BLaER1 treated with 17β-estradiol and CSF1 and Interleukin-3, amounts not matched to agents 10 nM and 100 nM (cell line): ENCODE measurements around the gene DSE.

Experiments used
- H3K27ac ChIP-seq, 11 experiments: shearing (Covaris generic); formaldehyde crosslinking; 2 replicates each; pipeline ENCODE4 v1.8.1; 2022
- H3K27me3 ChIP-seq, 11 experiments: shearing (Covaris generic); formaldehyde crosslinking; 2 replicates each; pipeline ENCODE4 v1.8.1; 2022
- H3K36me3 ChIP-seq, 11 experiments: shearing (Covaris generic); formaldehyde crosslinking; 2 replicates each; pipeline ENCODE4 v1.8.1; 2022
- H3K4me1 ChIP-seq, 10 experiments: shearing (Covaris generic); formaldehyde crosslinking; 2 replicates each; pipeline ENCODE4 v1.8.1; 2022
- H3K4me2 ChIP-seq, 11 experiments: shearing (Covaris generic); formaldehyde crosslinking; 2 replicates each; pipeline ENCODE4 v1.8.1; 2022
- H3K4me3 ChIP-seq, 10 experiments: shearing (Covaris generic); formaldehyde crosslinking; 2 replicates each; pipeline ENCODE4 v1.8.1; 2022
- H3K9ac ChIP-seq, 11 experiments: shearing (Covaris generic); formaldehyde crosslinking; 2 replicates each; pipeline ENCODE4 v1.8.1; 2022
- H3K9me3 ChIP-seq, 11 experiments: shearing (Covaris generic); formaldehyde crosslinking; replicated peaks in 1 of 11; 2 replicates each; pipeline ENCODE4 v1.8.1; 2022
- H4K20me1 ChIP-seq, 11 experiments: shearing (Covaris generic); formaldehyde crosslinking; 2 replicates each; pipeline ENCODE4 v1.8.1; 2022
- Cebpa-rat ChIP-seq, 11 experiments: shearing (Covaris generic); IDR thresholded peaks; 2 replicates each; pipeline ENCODE4 v1.8.1; 2022

The DSE gene

GRCh38 chr6:116352515-116353471 lies 18.0 kb upstream of the DSE start:
- Histone ChIP-seq H3K36me3 (no peaks in the 10 kb centered on the region), H3K4me3 (no peak overlapping the region), H4K20me1 (no peaks in the 10 kb centered on the region), H3K9ac (peak overlapping the region in 1 of 11 experiments; percentile 14; a peak in 1 of 22 replicates), H3K4me2 (peak overlapping the region in 6 of 11 experiments; percentile 28 to 83 (median 72); a peak in 11 of 22 replicates), H3K4me1 (peaks cover 0 to 45% (median 10%) of the 10 kb centered on the region in 10 experiments; a peak in 12 of 20 replicates), H3K27me3 (no peaks in the 10 kb centered on the region), H3K9me3 (no peaks in the 10 kb centered on the region), H3K27ac (peak overlapping the region in 6 of 11 experiments; percentile 4 to 68 (median 60); a peak in 10 of 22 replicates)
- TF ChIP-seq Cebpa-rat (IDR thresholded peaks at IDR 0.05) = no peak

- Histone ChIP-seq H3K27ac (no peak overlapping the region; a peak in 1 of 22 replicates), H4K20me1 (no peaks in the 10 kb centered on the region), H3K9ac (no peak overlapping the region), H3K27me3 (no peaks in the 10 kb centered on the region), H3K9me3 (no peaks in the 10 kb centered on the region), H3K4me1 (peaks cover 0 to 45% (median 10%) of the 10 kb centered on the region in 10 experiments; a peak in 12 of 20 replicates), H3K4me3 (no peak overlapping the region), H3K4me2 (peak overlapping the region in 3 of 11 experiments; percentile 55 to 69 (median 68); a peak in 7 of 22 replicates), H3K36me3 (no peaks in the 10 kb centered on the region)
- TF ChIP-seq Cebpa-rat (IDR thresholded peaks at IDR 0.05) = no peak
Measured at GRCh38 chr6:116354236-116354635, 16.5 kb upstream of the DSE start.

- Histone ChIP-seq H3K27me3 (no peaks in the 10 kb centered on the region), H3K9ac (no peak overlapping the region), H3K4me1 (peaks cover 0 to 45% (median 10%) of the 10 kb centered on the region in 10 experiments; a peak in 12 of 20 replicates), H3K4me2 (no peak overlapping the region; a peak in 1 of 22 replicates), H4K20me1 (no peaks in the 10 kb centered on the region), H3K4me3 (no peak overlapping the region), H3K9me3 (peaks cover 0 to 6% (median 0%) of the 10 kb centered on the region in 11 experiments; a peak in 1 of 22 replicates), H3K36me3 (no peaks in the 10 kb centered on the region), H3K27ac (no peak overlapping the region)
- no peak for TF ChIP-seq Cebpa-rat (IDR thresholded peaks at IDR 0.05)
Measured at GRCh38 chr6:116355796-116356195, 15.0 kb upstream of the DSE start.

- no peak for TF ChIP-seq Cebpa-rat (IDR thresholded peaks at IDR 0.05)
- Histone ChIP-seq H3K36me3 (no peaks in the 10 kb centered on the region), H4K20me1 (no peaks in the 10 kb centered on the region), H3K27me3 (no peaks in the 10 kb centered on the region), H3K27ac (no peak overlapping the region), H3K4me1 (peaks cover 0 to 43% (median 10%) of the 10 kb centered on the region in 10 experiments; a peak in 14 of 20 replicates), H3K9ac (no peak overlapping the region), H3K4me2 (no peak overlapping the region), H3K9me3 (peaks cover 0 to 6% (median 0%) of the 10 kb centered on the region in 11 experiments; a peak in 1 of 22 replicates), H3K4me3 (no peak overlapping the region)
Measured at GRCh38 chr6:116359131-116359530, 11.6 kb upstream of the DSE start.

GRCh38 chr6:116359835-116360234 lies 10.9 kb upstream of the DSE start:
- Histone ChIP-seq H3K9ac (no peak overlapping the region), H3K4me1 (peaks cover 0 to 43% (median 13%) of the 10 kb centered on the region in 10 experiments; a peak in 14 of 20 replicates), H3K4me2 (no peak overlapping the region)

GRCh38 chr6:116362276-116362675 lies 8.5 kb upstream of the DSE start:
- no peaks in the 10 kb centered on the region for H4K20me1 ChIP-seq
- H3K27me3 ChIP-seq = no peaks in the 10 kb centered on the region
- H3K4me3 ChIP-seq = no peak overlapping the region
- H3K27ac ChIP-seq = no peak overlapping the region
- H3K9ac ChIP-seq = no peak overlapping the region
- peaks cover 0 to 56% (median 15%) of the 10 kb centered on the region in 10 experiments; a peak in 14 of 20 replicates for H3K4me1 ChIP-seq
- H3K9me3 ChIP-seq = peaks cover 0 to 6% (median 0%) of the 10 kb centered on the region in 11 experiments; a peak in 1 of 22 replicates
- TF ChIP-seq Cebpa-rat (IDR thresholded peaks at IDR 0.05) = no peak
- H3K36me3 ChIP-seq = no peaks in the 10 kb centered on the region
- peak overlapping the region in 4 of 11 experiments; percentile 16 to 89 (median 78); a peak in 7 of 22 replicates for H3K4me2 ChIP-seq

More at GRCh38 chr6:116359835-116360234, 10.9 kb upstream of the DSE start:
- H3K27me3 ChIP-seq = no peaks in the 10 kb centered on the region
- TF ChIP-seq Cebpa-rat (IDR thresholded peaks at IDR 0.05) = no peak
- no peak overlapping the region for H3K4me3 ChIP-seq
- H3K27ac ChIP-seq = no peak overlapping the region
- no peaks in the 10 kb centered on the region for H4K20me1 ChIP-seq
- no peaks in the 10 kb centered on the region for H3K36me3 ChIP-seq
- H3K9me3 ChIP-seq = peaks cover 0 to 6% (median 0%) of the 10 kb centered on the region in 11 experiments; a peak in 1 of 22 replicates

- H3K4me3 ChIP-seq = no peak overlapping the region; a peak in 1 of 20 replicates
- peaks cover 0 to 6% (median 0%) of the 10 kb centered on the region in 11 experiments; a peak in 1 of 22 replicates for H3K9me3 ChIP-seq
- no peak for TF ChIP-seq Cebpa-rat (IDR thresholded peaks at IDR 0.05)
- H3K4me1 ChIP-seq = peaks cover 0 to 70% (median 17%) of the 10 kb centered on the region in 10 experiments; a peak in 14 of 20 replicates
- H3K36me3 ChIP-seq = no peaks in the 10 kb centered on the region
- peak overlapping the region in 3 of 11 experiments; percentile 39 to 49 (median 41); a peak in 5 of 22 replicates for H3K9ac ChIP-seq
- H3K4me2 ChIP-seq = peak overlapping the region in 7 of 11 experiments; percentile 52 to 89 (median 74); a peak in 14 of 22 replicates
- peak overlapping the region in 6 of 11 experiments; percentile 14 to 70 (median 63); a peak in 10 of 22 replicates for H3K27ac ChIP-seq
- no peaks in the 10 kb centered on the region for H4K20me1 ChIP-seq
- H3K27me3 ChIP-seq = no peaks in the 10 kb centered on the region
Measured at GRCh38 chr6:116363759-116364158, 7.0 kb upstream of the DSE start.

- H3K4me2 ChIP-seq = peak overlapping the region in 5 of 11 experiments; percentile 65 to 89 (median 76); a peak in 8 of 22 replicates
- no peak for TF ChIP-seq Cebpa-rat (IDR thresholded peaks at IDR 0.05)
- H3K9me3 ChIP-seq = peaks cover 0 to 6% (median 0%) of the 10 kb centered on the region in 11 experiments; a peak in 1 of 22 replicates
- H3K36me3 ChIP-seq = no peaks in the 10 kb centered on the region
- H3K27ac ChIP-seq = peak overlapping the region in 4 of 11 experiments; percentile 30 to 70 (median 66); a peak in 6 of 22 replicates
- H3K27me3 ChIP-seq = no peaks in the 10 kb centered on the region
- H3K4me3 ChIP-seq = no peak overlapping the region
- H3K9ac ChIP-seq = peak overlapping the region in 1 of 11 experiments; percentile 39; a peak in 1 of 22 replicates
- H4K20me1 ChIP-seq = no peaks in the 10 kb centered on the region
- peaks cover under 1 to 75% (median 21%) of the 10 kb centered on the region in 10 experiments; a peak in 15 of 20 replicates for H3K4me1 ChIP-seq
Measured at GRCh38 chr6:116364321-116364720, 6.4 kb upstream of the DSE start.
